NCI-H226 (cell line): Measurements from ENCODE around the gene ARPC2.
A peak's percentile ranks its signal among the peaks of the same experiment; 100 is the strongest.

Experiments used
- DNase-seq: peaks from one replicate; pipeline ENCODE4 v3.0.0-alpha.2; 2015

The ARPC2 gene

DNA sequence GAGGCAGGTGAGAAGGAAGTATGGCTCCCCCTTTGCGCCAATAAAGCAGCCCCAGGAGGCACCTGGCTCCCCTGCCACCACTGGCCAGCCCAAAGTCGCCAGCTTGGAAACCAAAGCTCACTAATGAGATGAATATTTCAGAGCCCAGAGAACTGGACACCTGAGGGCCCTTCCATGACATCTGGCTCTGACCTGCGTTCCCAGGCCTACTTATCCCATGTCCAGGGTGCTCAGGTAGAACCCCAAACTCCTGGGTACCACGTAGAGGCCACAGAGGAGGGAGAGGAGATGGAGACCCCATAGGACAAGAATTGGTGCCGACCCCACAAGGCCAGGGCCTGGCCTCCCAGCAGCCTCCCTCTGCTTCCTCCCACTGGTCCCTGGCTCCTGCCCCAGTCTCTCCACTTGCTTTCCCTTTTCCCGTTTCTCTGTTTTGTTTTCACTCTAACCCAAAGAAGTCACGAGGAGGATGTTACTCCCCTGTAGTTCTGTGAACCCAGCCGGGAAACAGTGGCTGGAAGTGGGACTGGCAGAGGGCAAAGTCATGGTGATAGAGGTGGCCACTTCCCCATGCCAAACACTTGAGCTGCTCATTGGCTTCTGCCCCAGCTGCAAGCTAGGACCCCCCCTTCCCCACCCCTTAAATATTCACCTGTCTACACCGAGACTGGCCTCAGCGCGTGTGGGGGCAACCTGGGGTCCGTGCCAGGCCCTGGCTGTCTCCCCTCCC lies 74.5 kb downstream of the ARPC2 start:
- no peak for DNase-seq

DNA sequence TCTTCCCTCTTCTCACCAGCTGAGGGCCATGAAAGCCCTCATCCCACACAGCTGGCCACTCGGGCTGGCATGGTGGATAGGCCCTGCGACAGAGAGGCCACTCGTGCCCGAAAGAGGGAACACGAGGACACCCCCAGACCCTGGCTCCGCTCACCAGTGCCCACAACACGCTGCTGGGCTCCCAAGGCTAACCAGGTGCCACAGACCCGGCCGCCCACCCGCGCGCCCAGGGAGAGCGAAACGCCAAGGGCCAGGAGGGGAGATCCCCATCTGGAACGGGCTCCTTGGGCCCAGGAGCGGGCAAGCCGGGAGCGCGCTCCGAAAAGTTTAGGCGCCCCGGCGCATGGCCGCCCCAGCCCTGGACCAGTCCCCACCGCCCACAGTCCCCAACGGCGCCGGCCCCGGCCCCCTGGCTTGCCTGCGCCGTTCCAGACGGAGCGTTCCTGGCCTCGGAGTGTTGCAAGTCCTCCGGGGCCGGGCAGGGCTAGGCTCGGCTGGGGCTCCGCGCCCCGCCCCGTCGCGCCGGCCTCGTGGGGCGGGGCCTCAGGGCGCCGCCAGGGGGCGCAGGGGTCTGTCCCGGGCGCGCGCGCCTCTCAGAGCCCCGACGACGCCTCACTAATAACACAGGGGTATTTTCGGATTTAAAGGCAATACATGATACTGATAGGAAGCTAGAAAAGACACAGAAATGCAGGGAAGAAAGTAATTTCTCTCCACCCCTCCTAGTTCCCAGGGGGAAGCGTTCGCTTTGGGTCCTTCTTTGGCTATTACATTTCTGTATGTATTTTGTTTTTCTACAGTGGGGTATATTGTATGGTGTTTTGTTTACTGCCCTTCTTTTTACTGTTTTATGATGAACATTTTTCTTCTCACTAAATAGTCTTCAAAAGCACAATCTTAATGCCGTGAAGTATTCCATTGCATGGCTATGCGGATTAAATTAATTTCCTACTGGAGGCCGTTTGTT lies 75.3 kb downstream of the ARPC2 start, which contains the start of gene TMBIM1:
TSS of gene TMBIM1 (minus strand) at position 456 of the 967 bp plus-strand sequence. CDS start 10,362 bp downstream, outside the sequence.
- peak; percentile 16 for DNase-seq

DNA sequence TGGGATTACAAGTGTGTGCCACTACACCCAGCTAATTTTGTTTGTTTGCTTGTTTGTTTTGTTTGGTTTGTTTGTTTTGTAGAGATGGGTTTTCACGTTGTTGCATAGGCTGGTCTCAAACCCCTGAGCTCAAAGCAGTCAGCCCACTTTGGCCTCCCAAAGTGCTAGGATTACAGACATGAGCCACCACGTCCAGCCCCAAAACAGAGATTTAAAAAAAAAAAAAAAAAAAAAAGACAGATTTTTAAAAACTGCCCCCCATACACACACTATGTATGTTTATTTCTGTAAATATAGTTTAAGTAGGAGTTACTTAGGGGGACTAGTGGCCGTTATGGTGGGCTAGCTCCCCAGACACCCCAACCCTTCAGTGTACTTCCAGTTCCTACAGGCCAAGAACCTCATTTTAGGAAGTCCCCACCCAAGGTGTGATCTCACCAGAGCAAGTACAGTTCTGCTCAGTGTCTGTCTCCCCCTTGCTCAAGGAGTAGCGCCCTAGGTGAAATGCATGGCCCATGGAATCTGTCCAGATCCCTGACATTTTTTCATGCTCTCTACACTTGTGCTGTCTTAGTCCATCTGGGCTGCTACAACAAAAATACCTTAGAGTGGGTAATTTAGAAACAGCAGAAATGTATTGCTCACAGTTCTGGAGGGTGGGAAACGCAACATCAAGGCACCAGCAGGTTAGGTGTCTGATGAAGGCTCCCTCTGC lies 76.9 kb downstream of the ARPC2 start:
- DNase-seq, result no peak

DNA sequence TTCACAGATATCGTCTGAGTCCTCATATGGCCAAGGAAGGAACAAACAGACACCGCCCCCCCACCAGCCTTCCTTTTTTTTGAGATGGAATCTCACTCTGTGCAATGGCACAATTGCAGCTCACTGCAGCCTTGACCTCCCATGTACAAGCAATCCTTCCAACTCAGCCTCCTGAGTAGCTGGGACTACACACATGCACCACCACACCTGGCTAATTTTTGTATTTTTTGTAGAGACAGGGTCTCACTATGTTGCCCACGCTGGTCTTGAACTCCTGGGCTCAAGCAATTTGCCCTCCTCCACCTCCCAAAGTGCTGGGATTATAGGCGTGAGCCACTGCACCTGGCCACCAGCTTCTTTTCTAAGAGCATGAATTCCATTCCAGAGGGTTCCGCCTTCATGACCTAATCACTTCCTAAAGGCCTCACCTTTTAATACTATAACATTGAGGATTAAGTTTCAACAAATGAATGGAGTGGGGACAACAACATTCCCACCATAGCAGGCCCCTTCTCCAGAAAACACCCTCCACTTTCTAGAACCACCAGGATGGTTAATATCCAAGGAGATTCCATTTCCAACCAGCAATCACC lies 77.5 kb downstream of the ARPC2 start:
- DNase-seq, result no peak

DNA sequence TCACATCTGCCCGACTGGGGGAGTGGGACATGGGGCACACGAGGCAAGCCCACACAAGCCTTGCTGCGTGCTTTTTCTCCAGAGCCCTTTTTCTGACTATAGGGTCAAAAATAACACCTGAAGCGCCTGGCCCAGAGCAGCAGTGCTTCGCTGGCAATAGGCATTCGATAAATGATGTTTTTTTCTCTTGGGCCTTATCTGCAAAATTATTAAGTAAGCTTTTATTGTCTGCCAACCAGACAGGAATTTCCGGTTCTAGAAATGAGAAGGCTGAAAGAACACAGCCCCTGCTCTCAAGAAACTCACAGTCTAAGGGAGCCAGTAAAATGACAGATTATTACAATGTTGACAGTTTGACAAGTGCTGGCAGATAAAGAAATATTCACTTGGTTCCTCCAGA lies 78.0 kb downstream of the ARPC2 start:
- peak; percentile 18 for DNase-seq

DNA sequence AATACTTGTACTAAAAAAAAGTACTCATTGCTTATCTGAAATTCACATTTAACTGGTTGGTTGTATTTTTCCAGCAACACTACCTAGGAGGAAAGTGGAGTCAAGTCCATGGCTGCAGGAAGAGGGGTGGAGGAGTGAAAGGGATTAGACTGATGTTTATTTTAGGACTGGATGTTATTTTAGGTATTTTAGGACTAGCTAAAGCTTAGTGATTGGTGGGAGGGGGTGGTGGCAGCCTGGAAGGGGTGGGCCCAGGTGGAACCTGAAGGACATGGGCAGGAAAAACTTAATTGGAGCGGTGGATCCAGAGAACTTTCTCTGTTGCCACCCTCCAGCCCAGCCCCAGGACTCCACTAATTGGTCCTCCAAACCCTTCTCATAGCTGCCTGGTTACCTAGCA lies 79.2 kb downstream of the ARPC2 start:
- no peak for DNase-seq

DNA sequence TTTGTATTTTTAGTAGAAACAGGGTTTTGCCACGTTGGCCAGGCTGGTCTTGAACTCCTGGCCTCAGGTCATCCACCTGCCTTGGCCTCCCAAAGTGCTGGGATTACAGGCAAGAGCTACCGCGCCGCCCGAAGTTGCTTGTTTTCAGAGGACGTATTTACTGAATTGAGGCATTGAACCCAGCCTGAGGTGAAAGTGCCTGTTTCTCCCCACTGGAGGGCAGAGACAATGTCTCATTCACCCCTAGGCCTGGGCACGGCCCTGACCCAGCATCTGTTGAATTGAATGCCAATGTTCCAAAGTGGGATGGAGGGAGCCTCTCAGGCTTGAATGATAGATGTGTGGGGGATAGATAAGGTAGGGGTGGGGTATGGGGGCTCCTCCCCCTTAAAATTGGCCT lies 79.9 kb downstream of the ARPC2 start:
- no peak for DNase-seq

DNA sequence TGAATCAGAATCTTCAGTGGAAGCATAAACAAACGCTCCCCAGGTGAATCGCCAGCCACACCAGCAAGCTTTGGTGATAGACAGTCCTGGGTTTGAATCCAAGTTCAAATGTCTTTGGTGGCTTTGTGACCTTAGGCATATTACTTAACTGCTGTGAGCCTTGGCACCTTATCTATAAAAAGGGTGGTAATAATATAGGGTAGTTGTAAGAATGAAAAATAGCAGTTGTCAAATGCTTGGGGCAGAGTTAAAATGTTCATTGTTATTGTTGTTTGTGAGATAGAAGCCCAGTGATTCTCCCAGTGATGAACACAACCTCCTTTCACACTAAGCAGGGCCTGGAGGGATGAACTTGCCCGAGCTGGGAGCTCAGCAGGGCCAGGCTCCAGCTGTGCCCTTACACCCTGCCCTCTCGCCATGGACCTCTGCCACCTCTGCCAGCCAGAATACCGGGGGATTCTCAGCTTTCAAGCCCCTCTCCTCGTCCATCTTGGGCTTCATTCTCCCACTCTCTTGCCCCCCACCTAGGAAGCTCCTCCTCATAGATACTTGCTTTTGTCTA lies 81.4 kb downstream of the ARPC2 start:
- DNase-seq, result no peak

DNA sequence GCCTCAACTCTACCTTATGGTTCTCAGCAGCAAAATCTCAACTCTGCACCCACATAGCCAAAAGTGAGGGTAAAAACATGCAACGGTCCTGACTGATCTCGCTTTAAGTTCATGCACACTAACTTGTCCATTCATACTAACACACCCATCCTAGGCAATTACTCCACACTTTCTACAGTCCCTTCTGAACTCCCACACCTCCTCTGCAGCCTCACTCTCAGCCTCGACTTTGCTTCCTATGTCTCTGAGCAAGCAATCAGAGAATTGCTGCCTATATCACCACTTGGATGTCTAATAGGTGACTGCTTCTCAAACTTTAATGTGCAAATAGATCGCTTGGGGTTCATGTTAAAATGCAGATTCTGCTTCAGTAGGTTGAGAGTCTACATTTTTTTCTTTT lies 83.2 kb downstream of the ARPC2 start:
- DNase-seq, result no peak

DNA sequence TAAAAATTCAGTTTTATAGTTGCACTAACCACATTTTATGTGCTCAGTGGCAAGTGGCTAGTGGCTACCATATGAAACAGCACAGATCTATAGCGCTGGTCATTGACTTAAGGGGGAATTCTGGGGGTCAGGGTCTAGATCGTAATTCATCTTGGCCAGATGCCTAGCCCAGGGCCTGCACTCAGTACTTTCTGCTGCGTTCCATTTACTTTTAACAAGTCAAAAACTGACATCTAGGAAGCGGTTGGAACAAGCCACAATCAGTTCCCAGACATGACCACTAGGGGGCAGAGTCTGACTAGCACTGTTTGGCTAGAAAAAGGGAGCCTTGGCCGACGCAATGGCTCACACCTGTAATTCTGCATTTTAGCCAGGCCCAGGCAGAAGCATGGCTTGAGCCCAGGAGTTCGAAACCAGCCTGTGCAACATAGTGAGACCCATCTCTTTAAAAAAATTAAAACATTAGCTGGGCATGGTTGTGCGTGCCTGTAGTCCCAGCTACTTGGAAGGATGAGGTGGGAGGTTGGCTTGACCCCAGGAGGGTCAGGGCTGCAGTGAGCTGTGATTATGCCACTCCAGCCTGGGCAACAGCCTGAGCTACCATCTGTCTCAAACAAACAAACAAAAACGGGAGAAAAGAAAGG lies 84.3 kb downstream of the ARPC2 start:
- DNase-seq, result peak; percentile 35
